NB4 (cell line): ENCODE results near the gene SOCS6.

ENCODE experiments used
- DNase-seq: peaks from one replicate; pipeline ENCODE4 v3.0.0; 2010; ENCODE audit warnings: low read depth
- H3K4me3 ChIP-seq: one replicate; pipeline ENCODE4 v1.5.1; 2011; ENCODE audit warnings: mild to moderate bottlenecking, low read depth, low read length, moderate library complexity
- CTCF ChIP-seq: IDR thresholded peaks from one replicate; pipeline ENCODE4 v1.5.1; 2012; ENCODE audit warnings: low read depth, low read length
- MAX ChIP-seq: IDR thresholded peaks from 2 replicates; pipeline ENCODE4 v1.6.1; 2011; ENCODE audit warnings: low read depth, low read length
- MYC ChIP-seq: IDR thresholded peaks from 2 replicates; pipeline ENCODE4 v1.6.1; 2011; ENCODE audit warnings: low read depth, low read length
- POLR2A ChIP-seq: IDR thresholded peaks from 2 replicates; pipeline ENCODE4 v1.6.1; 2011; ENCODE audit warnings: mild to moderate bottlenecking; ENCODE audit not compliant: insufficient read length; ENCODE audit errors: extremely low read depth

The SOCS6 gene

GRCh38 chr18:70284976-70285620, 3.7 kb upstream of the SOCS6 start:
- no peak overlapping the region for H3K4me3 ChIP-seq
- peak; percentile 65 for DNase-seq
- TF ChIP-seq POLR2A (no peak), MAX (no peak), CTCF (no peak), MYC (no peak)

GRCh38 chr18:70287731-70288130, 1.1 kb upstream of the SOCS6 start:
- DNase-seq: no peak
- no peak overlapping the region for H3K4me3 ChIP-seq
- no peak for TF ChIP-seq MAX
- no peak for TF ChIP-seq CTCF
- TF ChIP-seq POLR2A: no peak
- TF ChIP-seq MYC: no peak

GRCh38 chr18:70288171-70288850, 534 bp upstream of the SOCS6 start:
- peak; percentile 31 for DNase-seq
- TF ChIP-seq MAX (no peak), CTCF (no peak), MYC (no peak), POLR2A (no peak)
- no peak overlapping the region for H3K4me3 ChIP-seq

- DNase-seq: peak; percentile 63
- peak overlapping the region; percentile 90 for H3K4me3 ChIP-seq
Measured at GRCh38 chr18:70289351-70290312, 787 bp downstream of the SOCS6 start.

More at GRCh38 chr18:70289351-70290312, 787 bp downstream of the SOCS6 start:
- TF ChIP-seq MAX: no peak
- TF ChIP-seq POLR2A: no peak
- no peak for TF ChIP-seq MYC
- no peak for TF ChIP-seq CTCF
